Prostate gland (tissue), 2 donors: ENCODE data around the gene ANKRD13C. TPM values are rescaled to one million over a fixed set of nuclear protein-coding genes. Genes with fewer than 3 reads are reported as not detected.

ENCODE experiments used
- DNase-seq: peaks from one replicate; pipeline ENCODE4 v3.0.0-alpha.2; 2019; ENCODE audit warnings: low spot score
- H3K27ac ChIP-seq, 2 donors: fragments of 200-600 bp; sonication (generic); 2 replicates each; pipeline ENCODE4 v1.5.1; 2017 to 2019
- H3K27me3 ChIP-seq: fragments of 200-600 bp; sonication (generic); replicated peaks from 2 replicates; pipeline ENCODE4 v1.5.1; 2019; ENCODE audit not compliant: insufficient read depth
- H3K36me3 ChIP-seq, 2 donors: fragments of 200-600 bp; sonication (generic); 1 replicate in 1 of 2; 2 replicates in 1 of 2; pipeline versions ENCODE4 v1.5.1 to v1.8.1; 2017 to 2019
- H3K4me1 ChIP-seq: fragments of 200-600 bp; sonication (generic); replicated peaks from 2 replicates; pipeline ENCODE4 v1.5.1; 2019
- H3K4me3 ChIP-seq, 2 donors: fragments of 200-600 bp; sonication (generic); 2 replicates each; pipeline ENCODE4 v1.5.1; 2017 to 2019
- H3K9me3 ChIP-seq: fragments of 200-600 bp; sonication (generic); 2 replicates; pipeline ENCODE4 v1.5.1; 2017
- POLR2A ChIP-seq: fragments of 450-650 bp; IDR thresholded peaks from one replicate; pipeline ENCODE4 v1.6.1; 2016; ENCODE audit warnings: antibody characterized with exemption, mild to moderate bottlenecking
- POLR2AphosphoS5 ChIP-seq: sonication (generic); formaldehyde crosslinking; IDR thresholded peaks from one replicate; pipeline ENCODE4 v1.6.1; 2017; ENCODE audit warnings: antibody characterized with exemption
- WGBS: methylation state at CpG from one replicate; pipeline ENCODE4 v1.1.5; 2018; 5-methylcytosine and 5-hydroxymethylcytosine counted together
- intact Hi-C: fragments of 100-400 bp; cut with DNase I; formaldehyde crosslinking; loops from one replicate; pipeline ENCODE4 v1.14.2; 2022
- total RNA-seq, 2 donors: library from RNA; depleted of rRNA; stranded (reverse); fragments of >200 nt; gene quantifications; one replicate each; pipeline ENCODE4 v1.1.0, GENCODE V29; 2016
- TF ChIP-seq, protein P1 (sequence below), 4 experiments: fragments of 200-600 bp in 2 of 4; fragments of 450-650 bp in 2 of 4; sonication (generic) in 2 of 4; IDR thresholded peaks; 1 replicate in 3 of 4; 2 replicates in 1 of 4; pipeline ENCODE4 v1.5.1; 2016 to 2019; ENCODE audit warnings: antibody characterized with exemption in 4 of 4, mild to moderate bottlenecking in 2 of 4, moderate library complexity in 2 of 4

Gene ANKRD13C
- total RNA-seq, 2 donors from 2014 or later, result 21.7 to 26.2 TPM

DNA sequence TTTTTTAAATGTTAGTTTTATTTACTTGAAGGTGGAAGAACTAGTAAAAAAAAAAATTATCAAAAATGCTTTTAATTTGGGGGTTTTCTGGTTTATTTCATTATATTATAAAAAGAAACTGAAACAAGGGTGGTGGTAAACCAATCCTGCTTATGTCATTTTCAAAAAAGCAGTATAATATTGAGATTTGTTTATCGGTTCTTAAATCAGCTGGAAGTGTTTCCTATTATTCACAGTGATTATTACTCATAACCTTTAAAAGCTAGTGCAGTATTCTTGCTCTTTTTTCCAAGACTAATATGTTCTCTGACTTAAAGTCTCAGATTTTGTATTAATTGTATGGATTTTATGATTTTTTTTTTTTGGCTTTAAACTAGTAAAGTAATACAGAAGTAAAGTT, 143.7 kb downstream of the ANKRD13C start:
- no peaks in the 10 kb centered on the region for H3K27me3 ChIP-seq
- TF ChIP-seq POLR2A, result no peak
- no peak for TF ChIP-seq POLR2AphosphoS5
- TF ChIP-seq, protein P1, sequence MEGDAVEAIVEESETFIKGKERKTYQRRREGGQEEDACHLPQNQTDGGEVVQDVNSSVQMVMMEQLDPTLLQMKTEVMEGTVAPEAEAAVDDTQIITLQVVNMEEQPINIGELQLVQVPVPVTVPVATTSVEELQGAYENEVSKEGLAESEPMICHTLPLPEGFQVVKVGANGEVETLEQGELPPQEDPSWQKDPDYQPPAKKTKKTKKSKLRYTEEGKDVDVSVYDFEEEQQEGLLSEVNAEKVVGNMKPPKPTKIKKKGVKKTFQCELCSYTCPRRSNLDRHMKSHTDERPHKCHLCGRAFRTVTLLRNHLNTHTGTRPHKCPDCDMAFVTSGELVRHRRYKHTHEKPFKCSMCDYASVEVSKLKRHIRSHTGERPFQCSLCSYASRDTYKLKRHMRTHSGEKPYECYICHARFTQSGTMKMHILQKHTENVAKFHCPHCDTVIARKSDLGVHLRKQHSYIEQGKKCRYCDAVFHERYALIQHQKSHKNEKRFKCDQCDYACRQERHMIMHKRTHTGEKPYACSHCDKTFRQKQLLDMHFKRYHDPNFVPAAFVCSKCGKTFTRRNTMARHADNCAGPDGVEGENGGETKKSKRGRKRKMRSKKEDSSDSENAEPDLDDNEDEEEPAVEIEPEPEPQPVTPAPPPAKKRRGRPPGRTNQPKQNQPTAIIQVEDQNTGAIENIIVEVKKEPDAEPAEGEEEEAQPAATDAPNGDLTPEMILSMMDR (IDR thresholded peaks at IDR 0.05), result no peak
- H3K27ac ChIP-seq, result no peak overlapping the region
- no peaks in the 10 kb centered on the region for H3K9me3 ChIP-seq
- no peak for DNase-seq
- WGBS, result 70% methylated on average over 1 of the region's 1 CpG
- no peaks in the 10 kb centered on the region for H3K4me1 ChIP-seq
- H3K36me3 ChIP-seq, result no peaks in the 10 kb centered on the region
- intact Hi-C loops, result no loop called here
- H3K4me3 ChIP-seq, result no peak overlapping the region

Other genes starting within 250 kb of the ANKRD13C start
- 10 to 100 TPM; 10.7 to 18.6 TPM for gene LRRC40, start 149.1 kb downstream of the ANKRD13C start, total RNA-seq
- gene SRSF11, start 133.3 kb downstream of the ANKRD13C start, total RNA-seq, result 100 to 1,000 TPM in 1 of 2 donors, 10 to 100 TPM in 1; 71.5 to 135 TPM
- gene CTH, start 56.5 kb upstream of the ANKRD13C start, total RNA-seq, result 10 to 100 TPM in 1 of 2 donors, 1 to 10 TPM in 1; 8.1 to 12.7 TPM